ENCODE results near the gene NXPH1. TPM values are rescaled to one million over a fixed set of nuclear protein-coding genes. Genes with fewer than 3 reads are reported as not detected.

NXPH1 gene
- total and polyA plus RNA-seq, 9 of the 15 experiments (the other 6 are each of a cell fraction or from before 2014, with no cell fraction given) = 0.16 TPM; not detected in 8

- TF ChIP-seq CUX1 (CRISPR knock-in tag; IDR thresholded peaks at IDR 0.05) = no peak
- TF ChIP-seq, protein P1, sequence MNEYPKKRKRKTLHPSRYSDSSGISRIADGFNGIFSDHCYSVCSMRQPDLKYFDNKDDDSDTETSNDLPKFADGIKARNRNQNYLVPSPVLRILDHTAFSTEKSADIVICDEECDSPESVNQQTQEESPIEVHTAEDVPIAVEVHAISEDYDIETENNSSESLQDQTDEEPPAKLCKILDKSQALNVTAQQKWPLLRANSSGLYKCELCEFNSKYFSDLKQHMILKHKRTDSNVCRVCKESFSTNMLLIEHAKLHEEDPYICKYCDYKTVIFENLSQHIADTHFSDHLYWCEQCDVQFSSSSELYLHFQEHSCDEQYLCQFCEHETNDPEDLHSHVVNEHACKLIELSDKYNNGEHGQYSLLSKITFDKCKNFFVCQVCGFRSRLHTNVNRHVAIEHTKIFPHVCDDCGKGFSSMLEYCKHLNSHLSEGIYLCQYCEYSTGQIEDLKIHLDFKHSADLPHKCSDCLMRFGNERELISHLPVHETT (CRISPR knock-in tag; conservative IDR thresholded peaks at IDR 0.05 in 1 of 2, IDR thresholded peaks at IDR 0.05 in 1 of 2) = 0 out of 4 replicates have a peak, but pooled peaks of 1 of the 2 experiments have one; percentile 55
- no peak for TF ChIP-seq TSC22D4 (tag; IDR thresholded peaks at IDR 0.05)
- no peak for TF ChIP-seq RFX1 (IDR thresholded peaks at IDR 0.05)
- TF ChIP-seq ZNF354B (CRISPR knock-in tag; IDR thresholded peaks at IDR 0.05) = no peak
- TF ChIP-seq ZNF696 (CRISPR knock-in tag; conservative IDR thresholded peaks at IDR 0.05) = no peak
- peak; percentile 72 for TF ChIP-seq NFE2 (IDR thresholded peaks at IDR 0.05; ENCODE audit: low read depth)
- TF ChIP-seq MAFG (tag; conservative IDR thresholded peaks at IDR 0.05) = peak; percentile 34; the same call in 1 of the 2 replicates
- TF ChIP-seq HNRNPLL (IDR thresholded peaks at IDR 0.05; ENCODE audit: low read depth, low read length, poor library complexity, severe bottlenecking) = no peak
- TF ChIP-seq, protein P2, sequence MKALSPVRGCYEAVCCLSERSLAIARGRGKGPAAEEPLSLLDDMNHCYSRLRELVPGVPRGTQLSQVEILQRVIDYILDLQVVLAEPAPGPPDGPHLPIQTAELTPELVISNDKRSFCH (CRISPR knock-in tag; IDR thresholded peaks at IDR 0.05) = no peak
- TF ChIP-seq, protein P2 (tag; IDR thresholded peaks at IDR 0.05) = peak; percentile 89
- TF ChIP-seq KDM5B (IDR thresholded peaks at IDR 0.05; ENCODE audit: insufficient replicate concordance, low read depth, low read length) = peak; percentile 55
- TF ChIP-seq BHLHE40 (IDR thresholded peaks at IDR 0.05; ENCODE audit: low read length) = no peak
- TF ChIP-seq SMC3 (conservative IDR thresholded peaks at IDR 0.05; ENCODE audit: insufficient read depth, low read depth, low read length) = no peak
- peak; percentile 65 for TF ChIP-seq HDAC3 (IDR thresholded peaks at IDR 0.05; ENCODE audit: borderline replicate concordance, partially characterized antibody)
- no peak for TF ChIP-seq CEBPZ (IDR thresholded peaks at IDR 0.05; ENCODE audit: borderline replicate concordance, low read depth, low read length)
- TF ChIP-seq, protein P3, sequence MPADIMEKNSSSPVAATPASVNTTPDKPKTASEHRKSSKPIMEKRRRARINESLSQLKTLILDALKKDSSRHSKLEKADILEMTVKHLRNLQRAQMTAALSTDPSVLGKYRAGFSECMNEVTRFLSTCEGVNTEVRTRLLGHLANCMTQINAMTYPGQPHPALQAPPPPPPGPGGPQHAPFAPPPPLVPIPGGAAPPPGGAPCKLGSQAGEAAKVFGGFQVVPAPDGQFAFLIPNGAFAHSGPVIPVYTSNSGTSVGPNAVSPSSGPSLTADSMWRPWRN (IDR thresholded peaks at IDR 0.05; ENCODE audit: low read depth) = no peak
Measured at GRCh38 chr7:8762803-8763202, 329.4 kb downstream of the NXPH1 start (continued).
